ENCODE measurements around the gene SIDT1. TPM values are rescaled to one million over a fixed set of nuclear protein-coding genes. Genes with fewer than 3 reads are reported as not detected.
A peak's percentile ranks its signal among the peaks of the same experiment; 100 is the strongest.

Gene SIDT1
- polyA plus RNA-seq, 4 donors, result 0.45 to 10.5 (median 1.8) TPM

GRCh38 chr3:113590983-113591382 lies 58.6 kb downstream of the SIDT1 start:
- Histone ChIP-seq H3K4me3 (ENCODE audit: low read depth in 1 of 3, low read length in 3 of 3) (no peak overlapping the region), H3K4me1 (ENCODE audit: control insufficient read depth in 3 of 3, insufficient read depth in 2 of 3, low read depth in 1 of 3, low read length in 2 of 3) (no peaks in the 10 kb centered on the region), H3K27ac (ENCODE audit: low read depth in 1 of 3, low read length in 2 of 3) (no peak overlapping the region), H3K36me3 (ENCODE audit: control insufficient read depth in 3 of 3, insufficient read depth in 2 of 3, low read depth in 1 of 3, low read length in 3 of 3) (no peaks in the 10 kb centered on the region), H3K27me3 (ENCODE audit: control insufficient read depth in 3 of 3, insufficient read depth in 3 of 3, low read length in 3 of 3) (no peaks in the 10 kb centered on the region), H3K9me3 (ENCODE audit: control insufficient read depth in 2 of 2, insufficient read depth in 1 of 2, low read depth in 1 of 2, low read length in 1 of 2) (no peaks in the 10 kb centered on the region)
- DNase-seq, result no peak
- 59 to 75% (median 73%) methylated on average over 1 of the region's 1 CpG for WGBS, 3 donors
- no peak for FAIRE-seq

GRCh38 chr3:113594066-113594465 lies 61.7 kb downstream of the SIDT1 start:
- Histone ChIP-seq H3K27ac (ENCODE audit: low read depth in 1 of 3, low read length in 2 of 3) (no peak overlapping the region), H3K9me3 (ENCODE audit: control insufficient read depth in 2 of 2, insufficient read depth in 1 of 2, low read depth in 1 of 2, low read length in 1 of 2) (no peaks in the 10 kb centered on the region), H3K4me3 (ENCODE audit: low read depth in 1 of 3, low read length in 3 of 3) (no peak overlapping the region), H3K4me1 (ENCODE audit: control insufficient read depth in 3 of 3, insufficient read depth in 2 of 3, low read depth in 1 of 3, low read length in 2 of 3) (no peaks in the 10 kb centered on the region), H3K27me3 (ENCODE audit: control insufficient read depth in 3 of 3, insufficient read depth in 3 of 3, low read length in 3 of 3) (no peaks in the 10 kb centered on the region), H3K36me3 (ENCODE audit: control insufficient read depth in 3 of 3, insufficient read depth in 2 of 3, low read depth in 1 of 3, low read length in 3 of 3) (no peaks in the 10 kb centered on the region)
- no peak for DNase-seq
- 46 to 72% (median 54%) methylated on average over 2 of the region's 2 CpGs for WGBS, 3 donors
- no peak for FAIRE-seq

GRCh38 chr3:113597596-113598354 lies 65.4 kb downstream of the SIDT1 start:
- DNase-seq (no peak), FAIRE-seq (no peak)
- Histone ChIP-seq H3K36me3 (ENCODE audit: control insufficient read depth in 3 of 3, insufficient read depth in 2 of 3, low read depth in 1 of 3, low read length in 3 of 3) (no peaks in the 10 kb centered on the region), H3K4me3 (ENCODE audit: low read depth in 1 of 3, low read length in 3 of 3) (no peak overlapping the region), H3K9me3 (ENCODE audit: control insufficient read depth in 2 of 2, insufficient read depth in 1 of 2, low read depth in 1 of 2, low read length in 1 of 2) (no peaks in the 10 kb centered on the region), H3K27me3 (ENCODE audit: control insufficient read depth in 3 of 3, insufficient read depth in 3 of 3, low read length in 3 of 3) (no peaks in the 10 kb centered on the region), H3K4me1 (ENCODE audit: control insufficient read depth in 3 of 3, insufficient read depth in 2 of 3, low read depth in 1 of 3, low read length in 2 of 3) (no peaks in the 10 kb centered on the region), H3K27ac (ENCODE audit: low read depth in 1 of 3, low read length in 2 of 3) (no peak overlapping the region)
- 59 to 88% (median 84%) methylated on average over 4 of the region's 4 CpGs for WGBS, 3 donors

- no peak for FAIRE-seq
- DNase-seq, result no peak
- H3K4me1 ChIP-seq (ENCODE audit: control insufficient read depth in 3 of 3, insufficient read depth in 2 of 3, low read depth in 1 of 3, low read length in 2 of 3), result no peaks in the 10 kb centered on the region
- H3K9me3 ChIP-seq (ENCODE audit: control insufficient read depth in 2 of 2, insufficient read depth in 1 of 2, low read depth in 1 of 2, low read length in 1 of 2), result no peaks in the 10 kb centered on the region
- no peaks in the 10 kb centered on the region for H3K36me3 ChIP-seq (ENCODE audit: control insufficient read depth in 3 of 3, insufficient read depth in 2 of 3, low read depth in 1 of 3, low read length in 3 of 3)
- H3K27me3 ChIP-seq (ENCODE audit: control insufficient read depth in 3 of 3, insufficient read depth in 3 of 3, low read length in 3 of 3), result no peaks in the 10 kb centered on the region
- WGBS, 3 donors, result 80 to 90% (median 83%) methylated on average over 2 of the region's 2 CpGs
- no peak overlapping the region for H3K27ac ChIP-seq (ENCODE audit: low read depth in 1 of 3, low read length in 2 of 3)
- H3K4me3 ChIP-seq (ENCODE audit: low read depth in 1 of 3, low read length in 3 of 3), result no peak overlapping the region
These were observed 68.2 kb downstream of the SIDT1 start for GRCh38 chr3:113600418-113601182.

GRCh38 chr3:113601240-113601639 lies 68.9 kb downstream of the SIDT1 start:
- FAIRE-seq, result no peak
- no peak overlapping the region for H3K4me3 ChIP-seq (ENCODE audit: low read depth in 1 of 3, low read length in 3 of 3)
- WGBS, 3 donors, result 91 to 97% (median 95%) methylated on average over 2 of the region's 2 CpGs
- no peak overlapping the region for H3K27ac ChIP-seq (ENCODE audit: low read depth in 1 of 3, low read length in 2 of 3)
- H3K36me3 ChIP-seq (ENCODE audit: control insufficient read depth in 3 of 3, insufficient read depth in 2 of 3, low read depth in 1 of 3, low read length in 3 of 3), result no peaks in the 10 kb centered on the region
- H3K9me3 ChIP-seq (ENCODE audit: control insufficient read depth in 2 of 2, insufficient read depth in 1 of 2, low read depth in 1 of 2, low read length in 1 of 2), result no peaks in the 10 kb centered on the region
- DNase-seq, result no peak
- no peaks in the 10 kb centered on the region for H3K27me3 ChIP-seq (ENCODE audit: control insufficient read depth in 3 of 3, insufficient read depth in 3 of 3, low read length in 3 of 3)
- no peaks in the 10 kb centered on the region for H3K4me1 ChIP-seq (ENCODE audit: control insufficient read depth in 3 of 3, insufficient read depth in 2 of 3, low read depth in 1 of 3, low read length in 2 of 3)

- no peaks in the 10 kb centered on the region for H3K36me3 ChIP-seq (ENCODE audit: control insufficient read depth in 3 of 3, insufficient read depth in 2 of 3, low read depth in 1 of 3, low read length in 3 of 3)
- WGBS, 3 donors, result 95 to 97% (median 95%) methylated on average over 2 of the region's 2 CpGs
- FAIRE-seq, result no peak
These were observed 69.9 kb downstream of the SIDT1 start for GRCh38 chr3:113602256-113602655.

GRCh38 chr3:113602836-113603235 lies 70.5 kb downstream of the SIDT1 start:
- Histone ChIP-seq H3K4me1 (ENCODE audit: control insufficient read depth in 3 of 3, insufficient read depth in 2 of 3, low read depth in 1 of 3, low read length in 2 of 3) (no peaks in the 10 kb centered on the region), H3K27me3 (ENCODE audit: control insufficient read depth in 3 of 3, insufficient read depth in 3 of 3, low read length in 3 of 3) (no peaks in the 10 kb centered on the region), H3K27ac (ENCODE audit: low read depth in 1 of 3, low read length in 2 of 3) (no peak overlapping the region), H3K9me3 (ENCODE audit: control insufficient read depth in 2 of 2, insufficient read depth in 1 of 2, low read depth in 1 of 2, low read length in 1 of 2) (no peaks in the 10 kb centered on the region), H3K36me3 (ENCODE audit: control insufficient read depth in 3 of 3, insufficient read depth in 2 of 3, low read depth in 1 of 3, low read length in 3 of 3) (no peaks in the 10 kb centered on the region), H3K4me3 (ENCODE audit: low read depth in 1 of 3, low read length in 3 of 3) (no peak overlapping the region)
- DNase-seq (no peak), FAIRE-seq (no peak)
- 94 to 98% (median 96%) methylated on average over 11 of the region's 11 CpGs for WGBS, 3 donors

More at GRCh38 chr3:113602256-113602655, 69.9 kb downstream of the SIDT1 start:
- Histone ChIP-seq H3K27ac (ENCODE audit: low read depth in 1 of 3, low read length in 2 of 3) (no peak overlapping the region), H3K4me3 (ENCODE audit: low read depth in 1 of 3, low read length in 3 of 3) (no peak overlapping the region), H3K4me1 (ENCODE audit: control insufficient read depth in 3 of 3, insufficient read depth in 2 of 3, low read depth in 1 of 3, low read length in 2 of 3) (no peaks in the 10 kb centered on the region), H3K27me3 (ENCODE audit: control insufficient read depth in 3 of 3, insufficient read depth in 3 of 3, low read length in 3 of 3) (no peaks in the 10 kb centered on the region), H3K9me3 (ENCODE audit: control insufficient read depth in 2 of 2, insufficient read depth in 1 of 2, low read depth in 1 of 2, low read length in 1 of 2) (no peaks in the 10 kb centered on the region)
- DNase-seq, result no peak

GRCh38 chr3:113606539-113607218 lies 74.3 kb downstream of the SIDT1 start:
- 52 to 63% (median 54%) methylated on average over 8 of the region's 8 CpGs for WGBS, 3 donors
- no peak overlapping the region for H3K27ac ChIP-seq (ENCODE audit: low read depth in 1 of 3, low read length in 2 of 3)
- no peaks in the 10 kb centered on the region for H3K9me3 ChIP-seq (ENCODE audit: control insufficient read depth in 2 of 2, insufficient read depth in 1 of 2, low read depth in 1 of 2, low read length in 1 of 2)
- FAIRE-seq (no peak), DNase-seq (peak in 1 of 2 donors; percentile 30)
- H3K4me3 ChIP-seq (ENCODE audit: low read depth in 1 of 3, low read length in 3 of 3), result no peak overlapping the region
- H3K36me3 ChIP-seq (ENCODE audit: control insufficient read depth in 3 of 3, insufficient read depth in 2 of 3, low read depth in 1 of 3, low read length in 3 of 3), result peaks cover 0 to 1% (median 0%) of the 10 kb centered on the region in 3 donors
- no peaks in the 10 kb centered on the region for H3K27me3 ChIP-seq (ENCODE audit: control insufficient read depth in 3 of 3, insufficient read depth in 3 of 3, low read length in 3 of 3)
- H3K4me1 ChIP-seq (ENCODE audit: control insufficient read depth in 3 of 3, insufficient read depth in 2 of 3, low read depth in 1 of 3, low read length in 2 of 3), result no peaks in the 10 kb centered on the region

Data from small intestine (tissue), 7 donors.